NCI-H446 (cell line): ENCODE results near the gene KCNAB1.

ENCODE experiments used
- DNase-seq, 2 experiments: peaks; one replicate each; lab custom pipeline; 2025; lab: John Stamatoyannopoulos, UW

The KCNAB1 gene

GRCh38 chr3:156576651-156577348 is 456.4 kb downstream of the KCNAB1 start:
- DNase-seq = no peak

GRCh38 chr3:156577736-156578135 is 457.4 kb downstream of the KCNAB1 start:
- DNase-seq = no peak

- no peak for DNase-seq
These were observed 459.1 kb downstream of the KCNAB1 start for GRCh38 chr3:156579427-156579851.

- DNase-seq = no peak
These were observed 460.7 kb downstream of the KCNAB1 start for GRCh38 chr3:156581033-156581432.

GRCh38 chr3:156581954-156582353 is 461.6 kb downstream of the KCNAB1 start:
- no peak for DNase-seq

- DNase-seq = no peak
These were observed 462.3 kb downstream of the KCNAB1 start for GRCh38 chr3:156582532-156583183.

- DNase-seq = no peak
These were observed 463.1 kb downstream of the KCNAB1 start for GRCh38 chr3:156583469-156583868.

GRCh38 chr3:156586905-156587759 is 466.8 kb downstream of the KCNAB1 start:
- DNase-seq = no peak

GRCh38 chr3:156587760-156588069 is 467.3 kb downstream of the KCNAB1 start:
- DNase-seq = no peak
